A549 (cell line): Measurements from ENCODE around the gene RBM12.

Source experiments
- EP300 ChIP-seq, 2 experiments: fragments of >200 bp; sonication (Bioruptor Twin); formaldehyde crosslinking; IDR thresholded peaks; 2 replicates in 1 of 2; 3 replicates in 1 of 2; pipeline ENCODE4 v1.6.1; 2016 to 2017
- FOSL2 ChIP-seq, 2 experiments: fragments of 450-650 bp in 1 of 2; fragments of >200 bp in 1 of 2; sonication (Bioruptor Twin) in 1 of 2; formaldehyde crosslinking; IDR thresholded peaks; 2 replicates each; pipeline versions ENCODE4 v1.5.0 to v1.6.1; 2016 to 2020; ENCODE audit warnings: mild to moderate bottlenecking in 1 of 2, moderate library complexity in 1 of 2
- FOXS1 ChIP-seq: fragments of 250-450 bp; sonication (Bioruptor Pico); IDR thresholded peaks from 2 replicates; pipeline ENCODE4 v1.5.0; 2020; ENCODE audit warnings: mild to moderate bottlenecking, moderate library complexity
- HOXB5 ChIP-seq: fragments of 250-450 bp; sonication (Bioruptor Pico); IDR thresholded peaks from 2 replicates; pipeline ENCODE4 v1.5.0; 2020; ENCODE audit warnings: mild to moderate bottlenecking, moderate library complexity
- POLR2A ChIP-seq: IDR thresholded peaks from 2 replicates; pipeline ENCODE4 v1.6.1; 2012; ENCODE audit warnings: mild to moderate bottlenecking, low read length
- REST ChIP-seq: fragments of 200-600 bp; sonication (generic); IDR thresholded peaks from 2 replicates; pipeline ENCODE4 v1.6.1; 2016; ENCODE audit warnings: antibody characterized with exemption, mild to moderate bottlenecking, moderate library complexity
- SMC3 ChIP-seq: fragments of >200 bp; sonication (Bioruptor Twin); formaldehyde crosslinking; IDR thresholded peaks from 3 replicates; pipeline ENCODE4 v1.6.1; 2018; ENCODE audit warnings: inconsistent platforms
- SREBF2 ChIP-seq: fragments of 450-650 bp; IDR thresholded peaks from 2 replicates; pipeline ENCODE4 v1.6.1; 2014; ENCODE audit warnings: mild to moderate bottlenecking, moderate library complexity
- USF2 ChIP-seq: fragments of 450-650 bp; IDR thresholded peaks from 2 replicates; pipeline ENCODE4 v1.6.1; 2014; ENCODE audit warnings: antibody characterized with exemption
- ZFP36 ChIP-seq: fragments of 450-650 bp; IDR thresholded peaks from 2 replicates; pipeline ENCODE4 v1.6.1; 2014; ENCODE audit warnings: borderline replicate concordance; ENCODE audit not compliant: partially characterized antibody
- TF ChIP-seq, protein P1 (sequence below): fragments of >200 bp; sonication (Bioruptor Twin); formaldehyde crosslinking; IDR thresholded peaks from 3 replicates; pipeline ENCODE4 v1.5.1; 2016
- TF ChIP-seq, protein P2 (sequence below): IDR thresholded peaks from 2 replicates; pipeline ENCODE4 v1.6.1; 2012

DNA sequence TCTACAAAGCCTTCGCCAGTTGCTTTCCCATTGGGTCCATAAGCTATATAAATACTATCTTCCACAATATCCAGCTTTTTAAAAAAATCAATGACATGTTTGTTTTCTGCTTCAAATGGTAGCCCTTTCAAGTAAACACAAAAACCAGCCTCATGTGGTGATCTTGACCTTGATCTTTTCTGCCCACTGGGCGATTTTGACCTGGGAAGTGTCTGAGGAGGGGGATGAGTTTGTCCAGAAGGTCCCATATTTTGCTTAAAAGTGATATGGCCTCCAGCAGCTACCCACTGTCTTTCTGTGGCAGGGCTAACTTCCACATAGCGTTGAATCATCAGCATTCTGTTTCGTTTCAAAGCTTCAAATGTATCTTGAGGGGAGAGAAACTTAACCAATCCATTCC, 10.8 kb downstream of the RBM12 start:
- TF ChIP-seq, protein P1, sequence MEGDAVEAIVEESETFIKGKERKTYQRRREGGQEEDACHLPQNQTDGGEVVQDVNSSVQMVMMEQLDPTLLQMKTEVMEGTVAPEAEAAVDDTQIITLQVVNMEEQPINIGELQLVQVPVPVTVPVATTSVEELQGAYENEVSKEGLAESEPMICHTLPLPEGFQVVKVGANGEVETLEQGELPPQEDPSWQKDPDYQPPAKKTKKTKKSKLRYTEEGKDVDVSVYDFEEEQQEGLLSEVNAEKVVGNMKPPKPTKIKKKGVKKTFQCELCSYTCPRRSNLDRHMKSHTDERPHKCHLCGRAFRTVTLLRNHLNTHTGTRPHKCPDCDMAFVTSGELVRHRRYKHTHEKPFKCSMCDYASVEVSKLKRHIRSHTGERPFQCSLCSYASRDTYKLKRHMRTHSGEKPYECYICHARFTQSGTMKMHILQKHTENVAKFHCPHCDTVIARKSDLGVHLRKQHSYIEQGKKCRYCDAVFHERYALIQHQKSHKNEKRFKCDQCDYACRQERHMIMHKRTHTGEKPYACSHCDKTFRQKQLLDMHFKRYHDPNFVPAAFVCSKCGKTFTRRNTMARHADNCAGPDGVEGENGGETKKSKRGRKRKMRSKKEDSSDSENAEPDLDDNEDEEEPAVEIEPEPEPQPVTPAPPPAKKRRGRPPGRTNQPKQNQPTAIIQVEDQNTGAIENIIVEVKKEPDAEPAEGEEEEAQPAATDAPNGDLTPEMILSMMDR: no peak
- TF ChIP-seq EP300 (IDR thresholded peaks at IDR 0.05): no peak
- no peak for TF ChIP-seq USF2
- no peak for TF ChIP-seq ZFP36
- no peak for TF ChIP-seq SREBF2
- no peak for TF ChIP-seq REST
- no peak for TF ChIP-seq HOXB5 (CRISPR knock-in tag)
- TF ChIP-seq SMC3: no peak
- TF ChIP-seq POLR2A: no peak
- TF ChIP-seq FOXS1: no peak
- no peak for TF ChIP-seq FOSL2 (IDR thresholded peaks at IDR 0.05)
- TF ChIP-seq FOSL2 (CRISPR knock-in tag; IDR thresholded peaks at IDR 0.05): no peak
- TF ChIP-seq, protein P2, sequence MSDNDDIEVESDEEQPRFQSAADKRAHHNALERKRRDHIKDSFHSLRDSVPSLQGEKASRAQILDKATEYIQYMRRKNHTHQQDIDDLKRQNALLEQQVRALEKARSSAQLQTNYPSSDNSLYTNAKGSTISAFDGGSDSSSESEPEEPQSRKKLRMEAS: no peak
